GM23248 (cell line): ENCODE results near the gene SHE. TPM values are rescaled to one million over a fixed set of nuclear protein-coding genes. Genes with fewer than 3 reads are reported as not detected.

Experiments used
- DNase-seq: peaks from one replicate; pipeline ENCODE4 v3.0.0-alpha.2; 2015
- H2AFZ ChIP-seq: fragments of 200-600 bp; sonication (generic); 2 replicates; pipeline ENCODE4 v1.6.1; 2016; ENCODE audit warnings: antibody characterized with exemption
- H3F3A ChIP-seq: fragments of 200-600 bp; sonication (generic); 2 replicates; pipeline ENCODE4 v1.6.1; 2016; ENCODE audit warnings: mild to moderate bottlenecking, antibody characterized with exemption, mixed run types; ENCODE audit not compliant: insufficient read depth
- H3K27ac ChIP-seq: fragments of 200-600 bp; sonication (generic); 2 replicates; pipeline ENCODE4 v1.5.1; 2016; ENCODE audit warnings: mild to moderate bottlenecking
- H3K27me3 ChIP-seq: fragments of 200-600 bp; sonication (generic); replicated peaks from 2 replicates; pipeline ENCODE4 v1.6.1; 2016; ENCODE audit warnings: mild to moderate bottlenecking; ENCODE audit not compliant: insufficient read depth
- H3K36me3 ChIP-seq: fragments of 200-600 bp; sonication (generic); 2 replicates; pipeline ENCODE4 v1.6.1; 2016; ENCODE audit warnings: low read depth, mild to moderate bottlenecking
- H3K4me1 ChIP-seq: fragments of 200-600 bp; sonication (generic); 2 replicates; pipeline ENCODE4 v1.6.1; 2016; ENCODE audit warnings: mild to moderate bottlenecking; ENCODE audit not compliant: insufficient read depth
- H3K4me2 ChIP-seq: fragments of 200-600 bp; sonication (generic); one replicate; pipeline ENCODE4 v1.6.1; 2016; ENCODE audit warnings: mild to moderate bottlenecking; ENCODE audit not compliant: unreplicated experiment
- H3K4me3 ChIP-seq: fragments of 200-600 bp; sonication (generic); 2 replicates; pipeline ENCODE4 v1.5.1; 2016; ENCODE audit warnings: mild to moderate bottlenecking
- H3K79me2 ChIP-seq: fragments of 200-600 bp; sonication (generic); 2 replicates; pipeline ENCODE4 v1.6.1; 2016; ENCODE audit warnings: mild to moderate bottlenecking; ENCODE audit not compliant: insufficient read depth
- H3K9ac ChIP-seq: fragments of 200-600 bp; sonication (generic); 2 replicates; pipeline ENCODE4 v1.6.1; 2016; ENCODE audit warnings: mild to moderate bottlenecking
- H3K9me2 ChIP-seq: fragments of 200-600 bp; sonication (generic); 2 replicates; pipeline ENCODE4 v1.6.1; 2016; ENCODE audit warnings: mixed run types, mild to moderate bottlenecking, moderate library complexity; ENCODE audit not compliant: insufficient read depth
- H3K9me3 ChIP-seq: fragments of 200-600 bp; sonication (generic); one replicate; pipeline ENCODE4 v1.6.1; 2017; ENCODE audit warnings: low read depth
- H4K20me1 ChIP-seq: fragments of 200-600 bp; sonication (generic); 2 replicates; pipeline ENCODE4 v1.6.0; 2016; ENCODE audit not compliant: insufficient read depth
- EZH2 ChIP-seq: fragments of 200-600 bp; sonication (generic); IDR thresholded peaks from 2 replicates; pipeline ENCODE4 v1.6.1; 2018; ENCODE audit warnings: antibody characterized with exemption, mild to moderate bottlenecking; ENCODE audit not compliant: insufficient read depth, poor library complexity, severe bottlenecking
- EZH2phosphoT487 ChIP-seq: fragments of 200-600 bp; sonication (generic); IDR thresholded peaks from 2 replicates; pipeline ENCODE4 v1.6.1; 2018; ENCODE audit warnings: antibody characterized with exemption, moderate library complexity, mild to moderate bottlenecking, low read depth; ENCODE audit not compliant: insufficient read depth
- WGBS, 2 experiments: methylation state at CpG; one replicate each; pipeline ENCODE4 v1.1.6; 2015 to 2017; ENCODE audit warnings: low lambda C conversion rate in 2 of 2, low coverage in 1 of 2; ENCODE audit errors: missing lambda C conversion rate in 2 of 2; 5-methylcytosine and 5-hydroxymethylcytosine counted together
- in situ Hi-C: fragments of 300-500 bp; cut with MboI; formaldehyde crosslinking; loops from 2 replicates; pipeline ENCODE4 v1.15.0; 2020
- polyA plus RNA-seq: library from polyadenylated mRNA; unstranded; fragments of >200 nt; fragmentation: Nextera tagmentation; extraction: Ambion mirVana; gene quantifications from 2 replicates; pipeline ENCODE4 v1.2.1, GENCODE V29; 2016
- total RNA-seq: library from RNA; depleted of rRNA; stranded (reverse); fragments of >200 nt; shearing (Covaris generic); gene quantifications from 2 replicates; pipeline ENCODE4 v1.2.3, GENCODE V29; 2014

SHE gene
- total and polyA plus RNA-seq, 2 experiments from 2014 or later: 0.03 TPM; not detected in 1

DNA sequence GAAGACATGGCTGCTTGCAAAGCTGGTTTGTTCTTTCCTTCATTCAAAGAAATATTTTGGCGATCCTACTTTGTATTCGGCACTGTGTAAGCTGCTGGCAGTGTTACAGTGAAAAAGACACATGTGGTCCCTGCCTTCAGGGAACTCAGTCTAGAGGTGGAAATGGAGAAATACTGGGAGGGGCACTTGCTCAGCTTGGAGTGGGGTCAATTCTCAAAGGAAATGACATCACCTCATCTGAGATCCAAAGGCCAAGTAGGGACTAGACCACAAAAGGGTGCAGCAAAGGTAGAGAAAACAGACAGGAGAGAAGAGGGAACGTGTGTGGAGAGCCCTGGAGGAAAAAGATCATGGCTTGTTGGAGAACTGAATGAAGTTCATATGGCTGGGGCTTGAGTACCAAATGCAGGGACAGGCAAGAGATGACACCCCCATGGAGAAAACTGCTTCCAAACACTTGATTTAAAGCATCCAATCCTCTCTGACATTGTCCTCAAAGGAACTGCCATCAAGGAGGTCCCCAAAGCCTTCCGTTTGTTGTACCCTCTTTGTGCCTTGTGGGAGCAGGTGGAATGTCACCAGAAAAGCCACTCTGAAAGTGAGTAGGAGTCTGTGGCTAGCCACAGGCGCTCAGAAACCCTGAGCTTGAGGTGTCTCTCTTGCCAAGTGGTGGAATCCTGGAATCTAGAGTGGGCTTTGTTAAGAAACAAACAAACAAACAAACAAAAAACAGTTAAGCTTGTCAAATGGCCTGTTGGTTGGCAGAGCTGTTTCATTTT, 48.4 kb downstream of the SHE start:
- WGBS, 2 experiments: 48 to 49% methylated on average over 5 of the region's 5 CpGs
- peak; percentile 73 for DNase-seq
- peaks cover 15% of the 10 kb centered on the region for H3K4me1 ChIP-seq
- H3K27me3 ChIP-seq: no peaks in the 10 kb centered on the region
- peak overlapping the region; percentile 53 for H3K27ac ChIP-seq
- peak overlapping the region; percentile 49; the same call in 1 of the 2 replicates for H2AFZ ChIP-seq
- 0 out of 2 replicates have a peak overlapping the region, but pooled peaks have one; percentile 28 for H3K4me3 ChIP-seq
- H3K36me3 ChIP-seq: no peaks in the 10 kb centered on the region
- H3K9ac ChIP-seq: peak overlapping the region; percentile 22; the same call in 1 of the 2 replicates
- H3F3A ChIP-seq: peaks cover 13% of the 10 kb centered on the region
- no peaks in the 10 kb centered on the region for H4K20me1 ChIP-seq
- TF ChIP-seq EZH2phosphoT487 (no peak), EZH2 (no peak)
- no peaks in the 10 kb centered on the region for H3K79me2 ChIP-seq
- in situ Hi-C loops: no loop called here
- peak overlapping the region; percentile 51 for H3K4me2 ChIP-seq
- H3K9me2 ChIP-seq: no peaks in the 10 kb centered on the region
- no peaks in the 10 kb centered on the region for H3K9me3 ChIP-seq

DNA sequence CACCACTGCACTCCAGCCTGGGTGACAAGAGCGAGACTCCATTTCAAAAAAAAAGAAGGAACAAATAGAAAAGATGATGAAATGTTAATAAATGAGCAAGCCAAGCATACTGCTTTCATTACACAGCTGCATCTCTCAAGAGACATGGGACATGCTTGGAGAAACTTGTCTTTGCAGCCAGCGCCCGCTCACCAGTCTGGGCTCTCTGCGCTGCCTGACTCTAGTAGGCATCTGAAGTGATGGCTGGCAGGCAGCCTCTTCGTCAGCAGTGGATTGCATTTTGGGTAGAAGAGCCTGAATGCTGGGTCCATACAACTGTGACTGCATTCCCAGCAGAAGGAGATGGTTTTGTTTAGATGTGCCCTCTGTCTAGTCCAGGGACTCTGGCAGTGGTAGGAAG, 49.1 kb downstream of the SHE start:
- 0 out of 2 replicates have a peak overlapping the region, but pooled peaks have one; percentile 28 for H3K4me3 ChIP-seq
- H2AFZ ChIP-seq: peak overlapping the region; percentile 49; the same call in 1 of the 2 replicates
- in situ Hi-C loops: no loop called here
- H3K4me1 ChIP-seq: peaks cover 15% of the 10 kb centered on the region
- peak overlapping the region; percentile 53 for H3K27ac ChIP-seq
- no peaks in the 10 kb centered on the region for H3K27me3 ChIP-seq
- no peaks in the 10 kb centered on the region for H3K36me3 ChIP-seq
- H3K9ac ChIP-seq: peak overlapping the region; percentile 22; the same call in 1 of the 2 replicates
- H3F3A ChIP-seq: peaks cover 13% of the 10 kb centered on the region
- 31 to 36% methylated on average over 5 of the region's 5 CpGs for WGBS, 2 experiments
- no peaks in the 10 kb centered on the region for H3K9me2 ChIP-seq
- H3K79me2 ChIP-seq: no peaks in the 10 kb centered on the region
- peak; percentile 62 for DNase-seq
- H3K9me3 ChIP-seq: no peaks in the 10 kb centered on the region
- H3K4me2 ChIP-seq: peak overlapping the region; percentile 51
- TF ChIP-seq EZH2 (no peak), EZH2phosphoT487 (no peak)
- H4K20me1 ChIP-seq: no peaks in the 10 kb centered on the region

DNA sequence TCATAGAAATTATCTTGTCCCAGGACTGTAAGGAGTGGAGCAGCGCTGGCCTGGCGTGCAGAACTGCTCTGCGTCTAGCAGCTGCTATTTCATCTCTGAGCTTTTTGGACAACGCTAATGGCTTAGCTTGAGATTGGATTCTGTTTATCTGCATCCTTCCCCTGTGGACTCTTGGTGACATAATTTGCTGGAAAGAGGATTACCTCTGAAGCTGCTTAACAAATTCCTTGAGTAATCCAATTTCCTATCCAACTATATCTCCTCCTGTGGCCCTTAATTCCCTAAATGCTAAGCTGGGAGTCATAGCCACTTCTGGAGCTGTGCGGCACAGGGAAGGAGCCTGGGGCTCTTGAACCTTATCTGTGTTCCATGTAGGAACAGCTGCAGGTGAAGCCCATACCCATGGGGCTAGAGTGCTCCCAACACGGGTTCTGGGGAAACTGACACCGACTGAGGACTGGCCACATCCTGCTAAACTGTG, 53.8 kb downstream of the SHE start:
- in situ Hi-C loops: no loop called here
- 78 to 81% methylated on average over 7 of the region's 7 CpGs for WGBS, 2 experiments

DNA sequence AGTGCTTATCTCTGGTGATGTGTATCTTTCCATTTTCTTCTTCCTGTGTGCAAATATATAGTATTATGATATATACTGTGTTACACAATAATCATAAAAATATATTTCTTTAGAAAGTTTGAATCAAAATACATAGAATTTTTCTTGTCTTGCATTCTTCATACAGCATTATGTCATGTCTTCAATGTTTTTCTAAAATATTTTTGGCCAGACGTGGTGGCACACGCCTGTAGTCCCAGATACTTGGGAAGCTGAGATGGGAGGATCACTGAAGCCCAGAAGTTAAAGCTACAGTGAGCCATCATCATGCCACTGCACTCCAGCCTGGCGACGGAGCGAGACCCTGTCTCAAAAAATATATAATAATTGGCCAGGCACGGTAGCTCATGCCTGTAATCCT, 55.4 kb downstream of the SHE start:
- no peaks in the 10 kb centered on the region for H3K36me3 ChIP-seq
- peaks cover 9% of the 10 kb centered on the region; the same call in 1 of the 2 replicates for H3F3A ChIP-seq
- peaks cover 42% of the 10 kb centered on the region for H3K4me1 ChIP-seq
- H3K9ac ChIP-seq: peak overlapping the region; percentile 50; the same call in 1 of the 2 replicates
- 80 to 89% methylated on average over 6 of the region's 6 CpGs for WGBS, 2 experiments
- no peaks in the 10 kb centered on the region for H3K9me2 ChIP-seq
- no peaks in the 10 kb centered on the region for H4K20me1 ChIP-seq
- H3K4me2 ChIP-seq: peak overlapping the region; percentile 39
- DNase-seq: no peak
- in situ Hi-C loops: no loop called here
- H3K79me2 ChIP-seq: no peaks in the 10 kb centered on the region
- H3K27ac ChIP-seq: peak overlapping the region; percentile 65
- no peaks in the 10 kb centered on the region for H3K27me3 ChIP-seq
- H2AFZ ChIP-seq: no peak overlapping the region
- peak overlapping the region; percentile 31; the same call in 1 of the 2 replicates for H3K4me3 ChIP-seq
- TF ChIP-seq EZH2 (no peak), EZH2phosphoT487 (no peak)
- H3K9me3 ChIP-seq: no peaks in the 10 kb centered on the region

More for the DNA sequence above, 53.8 kb downstream of the SHE start:
- Histone ChIP-seq H3K9me3 (no peaks in the 10 kb centered on the region), H3K4me3 (no peak overlapping the region), H3F3A (peaks cover 16% of the 10 kb centered on the region), H2AFZ (no peak overlapping the region), H3K9ac (no peak overlapping the region), H3K36me3 (no peaks in the 10 kb centered on the region), H3K4me1 (peaks cover 34% of the 10 kb centered on the region), H3K9me2 (no peaks in the 10 kb centered on the region), H3K27ac (no peak overlapping the region), H3K4me2 (no peak overlapping the region), H4K20me1 (no peaks in the 10 kb centered on the region), H3K27me3 (no peaks in the 10 kb centered on the region), H3K79me2 (no peaks in the 10 kb centered on the region)
- DNase-seq: no peak
- no peak for TF ChIP-seq EZH2
